ENCODE measurements around the gene LY6G5B. TPM values are rescaled to one million over a fixed set of nuclear protein-coding genes. Genes with fewer than 3 reads are reported as not detected.

Gene LY6G5B
- total RNA-seq, 1 donor from 2014 or later, result 32.1 TPM

GRCh38 chr6:31680226-31681134, 10.7 kb downstream of the LY6G5B start, which contains the start of gene LY6G5C:
Gene LY6G5C (minus strand): TSS chr6:31681067. CDS start chr6:31680373, 694 bp downstream.
- peaks cover under 1% of the 10 kb centered on the region for H3K36me3 Mint-ChIP-seq (ENCODE audit: low read depth)
- H3K4me1 Mint-ChIP-seq (ENCODE audit: low read depth), result peaks cover 21% of the 10 kb centered on the region
- peak within 1 kb of the TSS; percentile 64 for H3K27ac Mint-ChIP-seq
- H3K27me3 Mint-ChIP-seq (ENCODE audit: low read depth), result no peaks in the 10 kb centered on the region
- DNase-seq (ENCODE audit: low spot score), result peak; percentile 58
- H3K4me3 Mint-ChIP-seq (ENCODE audit: low read depth), result peak within 1 kb of the TSS; percentile 73
- no peaks in the 10 kb centered on the region for H3K9me3 Mint-ChIP-seq
- intact Hi-C loops (cut with micrococcal nuclease), result loop anchor here (1.0 to 10.0 kb wide), 4 partner anchors 58 to 274 kb away; partner anchors contain the start of genes NELFE and SKIC2

DNA sequence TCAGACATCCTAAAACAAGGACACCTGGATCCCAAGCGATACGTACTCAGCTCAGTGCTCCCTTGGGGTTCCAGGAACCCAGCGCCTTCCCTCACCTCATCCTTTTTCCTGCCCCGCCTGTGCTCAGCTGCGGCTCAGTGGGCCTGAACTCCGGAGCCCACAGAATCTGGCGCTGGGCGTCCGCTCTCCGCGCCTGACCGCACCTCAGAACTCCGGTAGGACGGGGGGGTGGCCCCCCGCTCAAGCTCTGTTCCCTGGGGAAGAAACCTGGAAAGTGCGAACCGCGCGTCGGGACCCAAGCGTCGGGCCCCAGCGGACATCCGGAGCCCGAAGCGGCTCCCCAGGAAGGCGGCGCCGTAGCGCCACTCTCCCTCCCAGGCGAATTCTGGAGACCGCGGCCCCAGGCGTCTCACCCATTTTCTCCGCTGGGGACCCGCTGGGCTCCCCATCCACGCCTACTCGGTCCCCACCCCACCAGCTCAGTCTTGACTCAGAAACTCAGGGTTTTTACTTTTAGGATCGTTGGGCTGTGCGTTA, 11.4 kb downstream of the LY6G5B start:
- Mint-ChIP-seq H3K27ac (no peak overlapping the region), H3K4me1 (ENCODE audit: low read depth) (peaks cover 21% of the 10 kb centered on the region), H3K9me3 (no peaks in the 10 kb centered on the region), H3K27me3 (ENCODE audit: low read depth) (no peaks in the 10 kb centered on the region), H3K36me3 (ENCODE audit: low read depth) (peaks cover 7% of the 10 kb centered on the region), H3K4me3 (ENCODE audit: low read depth) (peak overlapping the region; percentile 73)
- no peak for DNase-seq (ENCODE audit: low spot score)
- intact Hi-C loops (cut with micrococcal nuclease), result loop anchor here (2.0 to 10.0 kb wide), 3 partner anchors 58 to 274 kb away; partner anchors contain the start of genes NELFE and SKIC2

DNA sequence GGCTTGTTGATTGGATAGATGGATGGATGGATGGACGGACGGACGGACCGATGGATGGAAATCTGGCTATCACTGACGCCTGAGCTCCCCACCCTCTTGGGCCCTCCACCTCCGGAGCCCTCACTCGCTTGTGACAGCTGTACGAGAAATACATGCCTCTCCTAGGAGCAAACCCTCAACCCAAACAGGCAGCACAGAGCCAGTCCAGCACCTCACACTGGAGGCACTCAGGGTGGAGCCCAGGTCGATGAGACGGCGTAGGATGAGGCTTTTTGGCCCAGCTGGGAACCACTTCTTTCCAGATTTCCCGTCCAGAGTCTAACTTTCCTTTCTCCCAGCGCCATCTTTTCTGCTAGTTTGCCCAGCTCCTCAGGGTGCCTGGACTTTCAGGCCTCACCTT, 13.8 kb downstream of the LY6G5B start:
- Mint-ChIP-seq H3K4me3 (ENCODE audit: low read depth) (no peak overlapping the region), H3K4me1 (ENCODE audit: low read depth) (peaks cover 16% of the 10 kb centered on the region), H3K27ac (no peak overlapping the region), H3K9me3 (no peaks in the 10 kb centered on the region), H3K36me3 (ENCODE audit: low read depth) (peaks cover 21% of the 10 kb centered on the region), H3K27me3 (ENCODE audit: low read depth) (no peaks in the 10 kb centered on the region)
- DNase-seq (ENCODE audit: low spot score), result no peak
- intact Hi-C loops (cut with micrococcal nuclease), result loop anchor here (5.0 to 10.0 kb wide), 2 partner anchors 149 to 271 kb away; partner anchors contain the start of genes NELFE and SKIC2

GRCh38 chr6:31686483-31686882, 16.7 kb downstream of the LY6G5B start:
- H3K9me3 Mint-ChIP-seq, result no peaks in the 10 kb centered on the region
- H3K27ac Mint-ChIP-seq, result peak overlapping the region; percentile 13
- H3K36me3 Mint-ChIP-seq (ENCODE audit: low read depth), result peaks cover 34% of the 10 kb centered on the region
- H3K27me3 Mint-ChIP-seq (ENCODE audit: low read depth), result no peaks in the 10 kb centered on the region
- H3K4me3 Mint-ChIP-seq (ENCODE audit: low read depth), result no peak overlapping the region
- DNase-seq (ENCODE audit: low spot score), result no peak
- intact Hi-C loops (cut with micrococcal nuclease), result loop anchor here (10.0 kb wide), 1 partner anchor 268 kb away; the partner anchor contains the start of genes NELFE and SKIC2
- H3K4me1 Mint-ChIP-seq (ENCODE audit: low read depth), result peaks cover 12% of the 10 kb centered on the region

DNA sequence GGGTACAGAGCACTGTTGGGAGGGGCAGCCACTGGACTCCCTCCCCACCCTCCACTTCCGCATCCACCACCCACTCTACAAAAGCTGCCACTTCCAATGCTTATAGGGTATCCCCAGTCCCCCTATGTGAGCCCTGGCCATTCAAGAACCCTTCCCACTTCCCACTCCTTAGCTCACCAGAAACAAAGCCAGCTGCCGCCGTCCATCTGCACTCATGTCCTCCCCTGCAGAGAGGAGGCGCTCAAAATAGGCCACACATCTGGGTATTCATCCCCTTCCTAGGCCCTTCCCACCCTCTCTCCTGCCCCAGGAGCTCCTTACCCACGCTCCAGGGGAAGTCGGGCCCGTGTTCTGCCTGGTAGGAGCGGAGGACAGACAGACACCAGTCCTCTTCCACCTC, 17.5 kb downstream of the LY6G5B start:
- no peaks in the 10 kb centered on the region for H3K27me3 Mint-ChIP-seq (ENCODE audit: low read depth)
- intact Hi-C loops (cut with micrococcal nuclease), result loop anchor here (10.0 kb wide), 1 partner anchor 267 kb away; the partner anchor contains the start of genes NELFE and SKIC2
- H3K36me3 Mint-ChIP-seq (ENCODE audit: low read depth), result peaks cover 37% of the 10 kb centered on the region
- no peak overlapping the region for H3K27ac Mint-ChIP-seq
- no peaks in the 10 kb centered on the region for H3K9me3 Mint-ChIP-seq
- H3K4me3 Mint-ChIP-seq (ENCODE audit: low read depth), result no peak overlapping the region
- no peak for DNase-seq (ENCODE audit: low spot score)
- peaks cover 10% of the 10 kb centered on the region for H3K4me1 Mint-ChIP-seq (ENCODE audit: low read depth)

- Mint-ChIP-seq H3K36me3 (ENCODE audit: low read depth) (peaks cover 44% of the 10 kb centered on the region), H3K9me3 (no peaks in the 10 kb centered on the region)
Measured at GRCh38 chr6:31687860-31688693, 18.3 kb downstream of the LY6G5B start.

GRCh38 chr6:31689249-31690110, 19.7 kb downstream of the LY6G5B start:
- intact Hi-C loops (cut with micrococcal nuclease), result loop anchor here (10.0 kb wide), 1 partner anchor 265 kb away; the partner anchor contains the start of genes NELFE and SKIC2
- no peak for DNase-seq (ENCODE audit: low spot score)
- H3K27ac Mint-ChIP-seq, result no peak overlapping the region
- H3K4me1 Mint-ChIP-seq (ENCODE audit: low read depth), result peaks cover 10% of the 10 kb centered on the region
- H3K36me3 Mint-ChIP-seq (ENCODE audit: low read depth), result peaks cover 50% of the 10 kb centered on the region
- no peaks in the 10 kb centered on the region for H3K9me3 Mint-ChIP-seq
- H3K27me3 Mint-ChIP-seq (ENCODE audit: low read depth), result no peaks in the 10 kb centered on the region
- no peak overlapping the region for H3K4me3 Mint-ChIP-seq (ENCODE audit: low read depth)

More at GRCh38 chr6:31687860-31688693, 18.3 kb downstream of the LY6G5B start:
- no peaks in the 10 kb centered on the region for H3K27me3 Mint-ChIP-seq (ENCODE audit: low read depth)
- intact Hi-C loops (cut with micrococcal nuclease), result loop anchor here (10.0 kb wide), 1 partner anchor 267 kb away; the partner anchor contains the start of genes NELFE and SKIC2
- no peak overlapping the region for H3K27ac Mint-ChIP-seq
- peaks cover 10% of the 10 kb centered on the region for H3K4me1 Mint-ChIP-seq (ENCODE audit: low read depth)
- H3K4me3 Mint-ChIP-seq (ENCODE audit: low read depth), result no peak overlapping the region
- DNase-seq (ENCODE audit: low spot score), result no peak

GRCh38 chr6:31690231-31691077, 20.7 kb downstream of the LY6G5B start:
- DNase-seq (ENCODE audit: low spot score), result no peak
- Mint-ChIP-seq H3K4me1 (ENCODE audit: low read depth) (peaks cover 10% of the 10 kb centered on the region), H3K36me3 (ENCODE audit: low read depth) (peaks cover 57% of the 10 kb centered on the region), H3K27ac (no peak overlapping the region), H3K9me3 (no peaks in the 10 kb centered on the region), H3K27me3 (ENCODE audit: low read depth) (no peaks in the 10 kb centered on the region), H3K4me3 (ENCODE audit: low read depth) (no peak overlapping the region)
- intact Hi-C loops (cut with micrococcal nuclease), result no loop called here

GRCh38 chr6:31691078-31691463, 21.3 kb downstream of the LY6G5B start:
- H3K4me1 Mint-ChIP-seq (ENCODE audit: low read depth), result peaks cover 10% of the 10 kb centered on the region
- DNase-seq (ENCODE audit: low spot score), result no peak
- intact Hi-C loops (cut with micrococcal nuclease), result no loop called here
- H3K9me3 Mint-ChIP-seq, result no peaks in the 10 kb centered on the region
- no peak overlapping the region for H3K4me3 Mint-ChIP-seq (ENCODE audit: low read depth)
- no peak overlapping the region for H3K27ac Mint-ChIP-seq
- peaks cover 52% of the 10 kb centered on the region for H3K36me3 Mint-ChIP-seq (ENCODE audit: low read depth)
- H3K27me3 Mint-ChIP-seq (ENCODE audit: low read depth), result no peaks in the 10 kb centered on the region

GRCh38 chr6:31691564-31692108, 21.9 kb downstream of the LY6G5B start:
- no peaks in the 10 kb centered on the region for H3K27me3 Mint-ChIP-seq (ENCODE audit: low read depth)
- H3K36me3 Mint-ChIP-seq (ENCODE audit: low read depth), result peaks cover 52% of the 10 kb centered on the region
- no peak overlapping the region for H3K4me3 Mint-ChIP-seq (ENCODE audit: low read depth)
- DNase-seq (ENCODE audit: low spot score), result no peak
- H3K4me1 Mint-ChIP-seq (ENCODE audit: low read depth), result peaks cover 10% of the 10 kb centered on the region
- intact Hi-C loops (cut with micrococcal nuclease), result no loop called here
- no peaks in the 10 kb centered on the region for H3K9me3 Mint-ChIP-seq
- no peak overlapping the region for H3K27ac Mint-ChIP-seq

GRCh38 chr6:31692353-31692752, 22.6 kb downstream of the LY6G5B start:
- peak overlapping the region; percentile 18 for H3K27ac Mint-ChIP-seq
- intact Hi-C loops (cut with micrococcal nuclease), result no loop called here
- H3K4me1 Mint-ChIP-seq (ENCODE audit: low read depth), result peaks cover 11% of the 10 kb centered on the region
- H3K36me3 Mint-ChIP-seq (ENCODE audit: low read depth), result peaks cover 55% of the 10 kb centered on the region
- H3K9me3 Mint-ChIP-seq, result no peaks in the 10 kb centered on the region
- DNase-seq (ENCODE audit: low spot score), result no peak
- H3K27me3 Mint-ChIP-seq (ENCODE audit: low read depth), result no peaks in the 10 kb centered on the region
- H3K4me3 Mint-ChIP-seq (ENCODE audit: low read depth), result no peak overlapping the region
